Memory B cell (primary cell): Measurements from ENCODE around the gene ADCYAP1R1.

Source experiments
- ATAC-seq: fragments of 150-1000 bp; cut with Tn5 transposase; 2 replicates; pipeline ENCODE4 v1.10.0; 2021; ENCODE audit warnings: low read depth, mild to moderate bottlenecking, moderate library complexity
- DNase-seq, 2 donors: peaks; one replicate each; pipeline ENCODE4 v3.0.0; 2022; ENCODE audit warnings: low spot score in 2 of 2
- H3K27ac Mint-ChIP-seq: one replicate; pipeline ENCODE4 v1.8.0; 2022; ENCODE audit warnings: mild to moderate bottlenecking, moderate library complexity, mixed read lengths
- H3K27me3 Mint-ChIP-seq: one replicate; pipeline ENCODE4 v1.8.0; 2022; ENCODE audit warnings: mixed read lengths
- H3K36me3 Mint-ChIP-seq: one replicate; pipeline ENCODE4 v1.8.0; 2022; ENCODE audit warnings: mild to moderate bottlenecking, mixed read lengths
- H3K4me1 Mint-ChIP-seq: one replicate; pipeline ENCODE4 v1.8.0; 2022; ENCODE audit warnings: mixed read lengths
- H3K4me3 Mint-ChIP-seq: one replicate; pipeline ENCODE4 v1.8.0; 2022; ENCODE audit warnings: mild to moderate bottlenecking, moderate library complexity, mixed read lengths
- H3K9me3 Mint-ChIP-seq: one replicate; pipeline ENCODE4 v1.8.0; 2022; ENCODE audit warnings: mixed read lengths

Gene ADCYAP1R1

DNA sequence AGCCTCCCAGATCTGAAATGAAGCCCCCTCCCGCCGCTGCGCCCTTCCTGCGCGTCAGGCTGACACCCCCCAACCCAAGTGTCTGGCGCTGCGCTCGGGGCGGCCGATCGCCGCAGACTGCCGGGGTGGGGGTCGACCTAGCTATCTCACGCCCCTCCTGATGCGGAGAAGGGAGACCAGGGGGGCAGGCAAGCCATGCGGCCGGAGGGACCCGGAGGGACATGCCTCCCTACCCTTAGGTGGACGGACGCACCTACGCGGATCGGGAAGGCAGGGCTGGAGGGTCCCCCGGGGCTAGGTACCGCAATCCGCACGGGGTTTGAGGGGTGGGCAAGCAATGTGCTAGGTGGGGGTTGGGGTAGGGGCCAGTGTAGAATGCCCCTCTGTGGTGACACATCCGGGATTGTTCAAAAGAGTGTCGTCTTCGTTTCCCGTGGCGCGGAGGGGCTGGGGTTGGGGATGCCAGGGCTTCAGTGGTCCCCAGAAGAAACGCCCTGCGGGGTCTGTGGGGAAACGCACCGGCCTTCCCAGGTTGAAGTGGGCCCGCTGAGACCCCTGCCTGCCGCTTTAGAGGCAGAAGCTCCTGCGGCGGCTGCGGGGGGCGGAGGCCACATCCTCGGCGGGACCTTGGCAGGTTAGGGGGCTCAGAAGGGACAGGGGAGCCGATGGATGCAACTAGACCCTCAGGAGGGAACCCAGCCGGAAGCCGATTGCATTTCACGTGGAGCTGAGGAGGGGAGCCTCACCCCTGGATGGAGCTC lies 913 bp downstream of the ADCYAP1R1 start:
- ATAC-seq (no peak), DNase-seq (no peak)
- no peaks in the 10 kb centered on the region for H3K36me3 Mint-ChIP-seq
- no peak overlapping the region for H3K27ac Mint-ChIP-seq
- peaks cover 18% of the 10 kb centered on the region for H3K27me3 Mint-ChIP-seq
- no peaks in the 10 kb centered on the region for H3K9me3 Mint-ChIP-seq
- H3K4me1 Mint-ChIP-seq, result no peaks in the 10 kb centered on the region
- no peak overlapping the region for H3K4me3 Mint-ChIP-seq

DNA sequence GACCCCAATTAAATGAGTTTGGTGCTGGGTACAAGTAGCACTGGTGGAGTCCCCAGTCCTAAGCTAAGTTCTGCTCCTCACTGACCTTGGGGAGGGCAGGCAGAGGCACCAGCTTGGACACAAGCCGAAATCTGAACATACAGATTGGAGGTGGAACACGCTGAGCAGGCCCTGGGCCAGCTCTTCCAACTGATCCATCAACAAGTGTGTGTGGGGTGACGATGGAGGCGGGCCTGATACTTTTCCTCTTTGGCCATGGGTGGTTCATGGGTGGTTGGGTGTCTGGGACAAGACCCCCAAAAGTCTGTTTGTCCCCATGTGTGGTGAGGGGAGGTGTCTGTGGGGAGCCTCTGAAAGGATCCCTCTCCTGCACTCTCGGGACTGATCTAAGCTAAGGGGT lies 1.9 kb downstream of the ADCYAP1R1 start:
- Mint-ChIP-seq H3K4me3 (no peak overlapping the region), H3K27ac (no peak overlapping the region), H3K4me1 (no peaks in the 10 kb centered on the region), H3K36me3 (no peaks in the 10 kb centered on the region), H3K9me3 (no peaks in the 10 kb centered on the region), H3K27me3 (peaks cover 19% of the 10 kb centered on the region)
- no peak for DNase-seq
- ATAC-seq, result no peak

GRCh38 chr7:31054608-31055278 lies 2.6 kb downstream of the ADCYAP1R1 start:
- Mint-ChIP-seq H3K27me3 (peaks cover 19% of the 10 kb centered on the region), H3K27ac (no peak overlapping the region), H3K4me3 (no peak overlapping the region), H3K9me3 (no peaks in the 10 kb centered on the region), H3K36me3 (no peaks in the 10 kb centered on the region), H3K4me1 (no peaks in the 10 kb centered on the region)
- ATAC-seq (no peak), DNase-seq (no peak)

GRCh38 chr7:31055471-31055870 lies 3.4 kb downstream of the ADCYAP1R1 start:
- Mint-ChIP-seq H3K4me1 (no peaks in the 10 kb centered on the region), H3K9me3 (no peaks in the 10 kb centered on the region), H3K27ac (no peak overlapping the region), H3K4me3 (no peak overlapping the region), H3K36me3 (no peaks in the 10 kb centered on the region), H3K27me3 (peaks cover 18% of the 10 kb centered on the region)
- DNase-seq, result no peak
- ATAC-seq, result no peak

- DNase-seq (no peak), ATAC-seq (no peak)
- Mint-ChIP-seq H3K4me1 (no peaks in the 10 kb centered on the region), H3K27me3 (peaks cover 8% of the 10 kb centered on the region), H3K36me3 (no peaks in the 10 kb centered on the region), H3K9me3 (no peaks in the 10 kb centered on the region), H3K27ac (no peak overlapping the region), H3K4me3 (no peak overlapping the region)
Measured at GRCh38 chr7:31056775-31057346, 4.8 kb downstream of the ADCYAP1R1 start.

DNA sequence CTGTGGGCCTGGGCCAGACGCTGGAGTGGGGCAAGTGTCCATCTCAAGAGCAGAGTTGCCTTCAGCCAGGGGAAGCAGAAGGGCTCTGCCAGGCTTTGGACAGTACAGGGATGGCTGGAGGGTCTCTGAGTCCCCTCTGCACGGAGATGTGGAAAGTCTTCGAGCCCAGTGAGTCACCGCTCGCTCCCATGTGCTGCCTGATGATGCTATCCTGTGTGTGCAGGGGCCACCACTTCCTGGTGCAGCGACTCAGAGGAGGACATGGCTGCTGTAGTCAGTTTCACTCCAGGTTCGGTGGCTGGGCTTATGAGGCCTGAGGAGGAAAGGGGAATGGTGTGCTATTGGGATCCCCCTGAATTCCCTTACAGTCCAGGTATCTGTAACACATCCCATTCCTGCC lies 6.0 kb downstream of the ADCYAP1R1 start:
- H3K27me3 Mint-ChIP-seq, result peaks cover 8% of the 10 kb centered on the region
- H3K27ac Mint-ChIP-seq, result no peak overlapping the region
- H3K4me1 Mint-ChIP-seq, result no peaks in the 10 kb centered on the region
- no peaks in the 10 kb centered on the region for H3K36me3 Mint-ChIP-seq
- ATAC-seq (no peak), DNase-seq (no peak)
- H3K9me3 Mint-ChIP-seq, result no peaks in the 10 kb centered on the region
- no peak overlapping the region for H3K4me3 Mint-ChIP-seq

DNA sequence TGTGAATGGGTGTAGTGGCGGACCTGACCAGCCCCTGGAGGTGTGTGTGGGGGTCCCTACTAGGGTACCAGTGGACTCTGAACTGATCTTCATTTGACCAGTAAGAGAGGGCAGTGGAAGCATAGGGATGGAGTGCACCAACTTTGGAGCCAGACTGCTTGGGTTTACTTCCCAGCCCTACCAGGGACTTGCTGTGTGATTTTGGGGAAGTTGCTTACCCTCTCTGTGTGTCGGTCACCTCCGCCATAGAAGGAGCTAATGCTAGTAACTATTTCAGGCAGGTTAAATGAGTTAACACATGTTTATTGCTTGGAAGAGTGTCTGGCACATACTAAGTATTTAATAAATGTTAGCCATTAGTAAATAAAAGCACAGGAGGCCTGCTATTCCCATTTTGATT lies 6.6 kb downstream of the ADCYAP1R1 start:
- no peak for DNase-seq
- H3K27ac Mint-ChIP-seq, result no peak overlapping the region
- no peaks in the 10 kb centered on the region for H3K4me1 Mint-ChIP-seq
- no peaks in the 10 kb centered on the region for H3K9me3 Mint-ChIP-seq
- ATAC-seq, result no peak
- H3K36me3 Mint-ChIP-seq, result no peaks in the 10 kb centered on the region
- peaks cover 6% of the 10 kb centered on the region for H3K27me3 Mint-ChIP-seq
- no peak overlapping the region for H3K4me3 Mint-ChIP-seq

GRCh38 chr7:31059551-31059950 lies 7.4 kb downstream of the ADCYAP1R1 start:
- Mint-ChIP-seq H3K4me3 (no peak overlapping the region), H3K9me3 (no peaks in the 10 kb centered on the region), H3K4me1 (no peaks in the 10 kb centered on the region), H3K27ac (no peak overlapping the region), H3K27me3 (peaks cover 6% of the 10 kb centered on the region), H3K36me3 (no peaks in the 10 kb centered on the region)
- no peak for DNase-seq
- ATAC-seq, result no peak

DNA sequence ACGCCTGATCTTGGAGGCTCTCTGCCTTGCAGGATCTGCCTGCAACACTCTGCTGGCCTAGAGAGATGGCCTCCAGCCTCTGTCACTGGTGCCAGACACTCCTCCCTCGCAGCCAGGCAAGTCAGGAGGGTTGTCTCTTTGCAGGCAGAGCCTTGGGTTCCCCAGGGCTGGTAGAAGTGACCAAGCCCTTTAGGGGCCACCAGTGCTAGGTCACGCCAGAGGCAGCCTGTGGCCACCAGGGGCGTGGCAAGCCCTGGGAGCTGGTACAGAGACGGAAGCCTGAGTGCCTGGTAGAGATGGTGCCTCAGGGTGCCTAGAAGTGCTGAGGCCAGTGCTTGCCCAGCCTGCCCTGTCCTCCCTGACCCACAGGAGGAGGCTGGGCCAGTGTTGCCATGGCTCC lies 9.1 kb downstream of the ADCYAP1R1 start:
- Mint-ChIP-seq H3K27ac (no peak overlapping the region), H3K36me3 (no peaks in the 10 kb centered on the region), H3K27me3 (peaks cover 3% of the 10 kb centered on the region), H3K4me1 (no peaks in the 10 kb centered on the region), H3K4me3 (no peak overlapping the region), H3K9me3 (no peaks in the 10 kb centered on the region)
- DNase-seq (no peak), ATAC-seq (no peak)

GRCh38 chr7:31062746-31063435 lies 10.8 kb downstream of the ADCYAP1R1 start:
- Mint-ChIP-seq H3K4me1 (no peaks in the 10 kb centered on the region), H3K27ac (no peak overlapping the region), H3K27me3 (peaks cover 2% of the 10 kb centered on the region), H3K9me3 (no peaks in the 10 kb centered on the region), H3K36me3 (no peaks in the 10 kb centered on the region), H3K4me3 (no peak overlapping the region)
- DNase-seq (no peak), ATAC-seq (no peak)

- H3K4me3 Mint-ChIP-seq, result no peak overlapping the region
- ATAC-seq (no peak), DNase-seq (no peak)
- peaks cover 1% of the 10 kb centered on the region for H3K27me3 Mint-ChIP-seq
- H3K9me3 Mint-ChIP-seq, result no peaks in the 10 kb centered on the region
- no peak overlapping the region for H3K27ac Mint-ChIP-seq
- H3K36me3 Mint-ChIP-seq, result no peaks in the 10 kb centered on the region
- no peaks in the 10 kb centered on the region for H3K4me1 Mint-ChIP-seq
Measured at GRCh38 chr7:31065021-31065593, 13.0 kb downstream of the ADCYAP1R1 start.

DNA sequence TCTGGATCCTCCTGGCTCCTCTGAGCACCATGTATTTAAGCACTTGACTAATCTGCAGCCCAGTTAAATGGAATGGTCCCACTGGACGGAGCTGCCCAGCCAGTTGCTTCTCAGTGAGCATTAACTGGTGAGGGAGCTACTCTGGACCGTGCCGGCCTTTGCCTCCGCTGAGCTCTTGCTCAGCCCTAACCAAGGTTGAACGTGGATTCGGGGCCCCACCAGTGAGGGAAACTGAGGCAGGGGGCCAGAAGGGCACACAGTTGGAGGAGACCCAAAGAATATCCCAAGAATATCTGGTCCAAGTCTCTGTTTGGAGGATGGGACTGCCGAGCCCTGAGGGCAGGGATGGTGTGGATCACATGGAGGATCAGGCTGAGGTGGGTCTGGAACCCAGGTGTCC lies 13.7 kb downstream of the ADCYAP1R1 start:
- no peak overlapping the region for H3K27ac Mint-ChIP-seq
- no peaks in the 10 kb centered on the region for H3K36me3 Mint-ChIP-seq
- peaks cover 1% of the 10 kb centered on the region for H3K27me3 Mint-ChIP-seq
- H3K4me1 Mint-ChIP-seq, result no peaks in the 10 kb centered on the region
- H3K9me3 Mint-ChIP-seq, result no peaks in the 10 kb centered on the region
- ATAC-seq (no peak), DNase-seq (no peak)
- H3K4me3 Mint-ChIP-seq, result no peak overlapping the region

GRCh38 chr7:31066516-31067130 lies 14.5 kb downstream of the ADCYAP1R1 start:
- Mint-ChIP-seq H3K4me3 (no peak overlapping the region), H3K36me3 (no peaks in the 10 kb centered on the region), H3K27ac (no peak overlapping the region), H3K27me3 (peaks cover 1% of the 10 kb centered on the region), H3K4me1 (no peaks in the 10 kb centered on the region), H3K9me3 (no peaks in the 10 kb centered on the region)
- no peak for DNase-seq
- no peak for ATAC-seq

GRCh38 chr7:31067491-31067890 lies 15.4 kb downstream of the ADCYAP1R1 start:
- H3K4me1 Mint-ChIP-seq, result no peaks in the 10 kb centered on the region
- ATAC-seq, result no peak
- H3K27ac Mint-ChIP-seq, result no peak overlapping the region
- peaks cover 1% of the 10 kb centered on the region for H3K27me3 Mint-ChIP-seq
- H3K36me3 Mint-ChIP-seq, result no peaks in the 10 kb centered on the region
- H3K9me3 Mint-ChIP-seq, result no peaks in the 10 kb centered on the region
- no peak for DNase-seq
- no peak overlapping the region for H3K4me3 Mint-ChIP-seq
